GM12878 (cell line): ENCODE data around the gene SAP25. TPM values are rescaled to one million over a fixed set of nuclear protein-coding genes. Genes with fewer than 3 reads are reported as not detected.
A peak's percentile ranks its signal among the peaks of the same experiment; 100 is the strongest.

Experiments used
- ATAC-seq: fragments of 200-7000 bp; cut with Tn5 transposase; 3 replicates; pipeline ENCODE4 v1.9.1; 2020; ENCODE audit warnings: mild to moderate bottlenecking, moderate library complexity
- BruUV-seq: library from RNA; stranded (reverse); fragments of 400-500 nt; replicated peaks from 2 replicates; lab custom pipeline; 2021; lab: Mats Ljungman, UMichigan
- CTCF ChIA-PET: fragments of 300-600 bp; sonication (Branson Sonifier 250); formaldehyde crosslinking; extraction: SDS; loops from one replicate; lab custom pipeline; 2021; ENCODE audit warnings: inconsistent platforms; lab: Yijun Ruan, JAX
- POLR2A ChIA-PET: fragments of 350-600 bp; formaldehyde crosslinking; extraction: SDS; loops from one replicate; lab custom pipeline; 2021; ENCODE audit warnings: inconsistent platforms; lab: Charles Lee
- RAD21 ChIA-PET: fragments of 300-600 bp; sonication (Branson Sonifier 250); formaldehyde crosslinking; loops from one replicate; lab custom pipeline; 2023; ENCODE audit warnings: antibody characterized with exemption; ENCODE audit not compliant: unreplicated experiment; lab: Charles Lee
- SMC1A ChIA-PET: fragments of 300-600 bp; sonication (Branson Sonifier 250); formaldehyde crosslinking; loops from one replicate; lab custom pipeline; 2023; ENCODE audit not compliant: unreplicated experiment, uncharacterized antibody; lab: Charles Lee
- DNase-seq: peaks from one replicate; pipeline ENCODE4 v3.0.0-alpha.2; 2011; ENCODE audit warnings: low read depth, low spot score
- FAIRE-seq: peaks from 3 replicates; lab custom pipeline; 2011; peaks lifted over from hg19 to GRCh38; lab: Jason Lieb, UNC
- H2AFZ ChIP-seq: 2 replicates; pipeline ENCODE4 v1.6.0; 2011; ENCODE audit warnings: low read depth, low read length, control low read depth; ENCODE audit not compliant: control insufficient read depth
- H3K27ac ChIP-seq: 2 replicates; pipeline ENCODE4 v1.5.1; 2011; ENCODE audit warnings: control low read depth; ENCODE audit not compliant: control insufficient read depth, insufficient read depth
- H3K27me3 ChIP-seq, 2 experiments: replicated peaks in 1 of 2; 2 replicates each; pipeline versions ENCODE4 v1.6.0 to v1.6.1; 2011; ENCODE audit warnings: low read length in 1 of 2; ENCODE audit not compliant: control insufficient read depth in 2 of 2, insufficient read depth in 2 of 2
- H3K36me3 ChIP-seq, 2 experiments: 2 replicates each; pipeline ENCODE4 v1.5.1; 2011; ENCODE audit warnings: low read length in 1 of 2; ENCODE audit not compliant: control insufficient read depth in 2 of 2, insufficient read depth in 2 of 2
- H3K4me1 ChIP-seq: 2 replicates; pipeline ENCODE4 v1.6.1; 2011; ENCODE audit warnings: mild to moderate bottlenecking, low read length, moderate library complexity, mixed read lengths; ENCODE audit not compliant: control insufficient read depth, insufficient read depth
- H3K4me2 ChIP-seq: 2 replicates; pipeline ENCODE4 v1.6.0; 2011; ENCODE audit warnings: control low read depth; ENCODE audit not compliant: control insufficient read depth, insufficient read depth
- H3K4me3 ChIP-seq: fragments of 200-600 bp; sonication (generic); 2 replicates; pipeline ENCODE4 v1.5.1; 2016
- H3K79me2 ChIP-seq: 2 replicates; pipeline ENCODE4 v1.6.0; 2011; ENCODE audit warnings: low read length; ENCODE audit not compliant: control insufficient read depth, insufficient read depth
- H3K9ac ChIP-seq: 2 replicates; pipeline ENCODE4 v1.8.0; 2011; ENCODE audit warnings: low read length, control low read depth, mixed read lengths; ENCODE audit not compliant: control insufficient read depth, insufficient read depth
- H3K9me3 ChIP-seq: replicated peaks from 3 replicates; pipeline ENCODE4 v1.5.1; 2011; ENCODE audit warnings: mild to moderate bottlenecking, low read length; ENCODE audit not compliant: control insufficient read depth, insufficient read depth
- H4K20me1 ChIP-seq: 2 replicates; pipeline ENCODE4 v1.6.0; 2011; ENCODE audit not compliant: control insufficient read depth, insufficient read depth
- ASH2L ChIP-seq: fragments of 300-600, 200-600 bp; sonication (generic); IDR thresholded peaks from 2 replicates; pipeline ENCODE4 v1.6.1; 2017; ENCODE audit warnings: low read depth, mild to moderate bottlenecking, borderline replicate concordance
- CHD2 ChIP-seq: IDR thresholded peaks from 2 replicates; pipeline ENCODE4 v1.6.1; 2011; ENCODE audit warnings: low read depth, low read length, improper control_type of control experiment, borderline replicate concordance
- EGR1 ChIP-seq, 2 experiments: IDR thresholded peaks; 1 replicate in 1 of 2; 2 replicates in 1 of 2; pipeline ENCODE4 v1.6.1; 2011 to 2012; ENCODE audit warnings: low read depth in 2 of 2, low read length in 2 of 2, borderline replicate concordance in 1 of 2, mild to moderate bottlenecking in 1 of 2, moderate library complexity in 1 of 2
- ESRRA ChIP-seq: IDR thresholded peaks from 2 replicates; pipeline ENCODE4 v1.6.1; 2012; ENCODE audit warnings: mild to moderate bottlenecking, low read length, improper control_type of control experiment
- GATAD2B ChIP-seq: fragments of 450-650 bp; conservative IDR thresholded peaks from 2 replicates; pipeline ENCODE4 v1.6.1; 2017; ENCODE audit warnings: low read depth, mild to moderate bottlenecking, moderate library complexity
- IKZF1 ChIP-seq: fragments of 450-650 bp; conservative IDR thresholded peaks from 2 replicates; pipeline ENCODE4 v1.6.1; 2017; ENCODE audit warnings: antibody characterized with exemption, mild to moderate bottlenecking
- MTA2 ChIP-seq: fragments of 450-650 bp; IDR thresholded peaks from 2 replicates; pipeline ENCODE4 v1.6.1; 2016; ENCODE audit warnings: low read depth, mild to moderate bottlenecking, moderate library complexity
- PAX5 ChIP-seq: IDR thresholded peaks from 2 replicates; pipeline ENCODE4 v1.6.1; 2011; ENCODE audit warnings: low read depth, low read length, borderline replicate concordance
- RUNX3 ChIP-seq: IDR thresholded peaks from 2 replicates; pipeline ENCODE4 v1.6.1; 2012; ENCODE audit warnings: low read length, inconsistent platforms
- SIN3A ChIP-seq: IDR thresholded peaks from 2 replicates; pipeline ENCODE4 v1.6.1; 2012; ENCODE audit warnings: low read depth, low read length, improper control_type of control experiment
- SMARCA5 ChIP-seq: fragments of 450-650 bp; IDR thresholded peaks from 2 replicates; pipeline ENCODE4 v1.6.1; 2017; ENCODE audit warnings: mild to moderate bottlenecking
- whole genome bisulfite sequencing: methylation state at CpG from one replicate; pipeline ENCODE4 v1.1.6; 2016; ENCODE audit warnings: low lambda C conversion rate; ENCODE audit not compliant: insufficient replicate concordance, insufficient coverage; ENCODE audit errors: missing lambda C conversion rate; 5-methylcytosine and 5-hydroxymethylcytosine counted together
- in situ Hi-C: fragments of 300-500 bp; cut with MboI; formaldehyde crosslinking; loops from 9 replicates; pipeline ENCODE4 v1.14.3; 2018; ENCODE audit warnings: mixed read lengths
- intact Hi-C: fragments of 100-400 bp; cut with micrococcal nuclease; formaldehyde crosslinking; loops from one replicate; pipeline ENCODE4 v1.14.2; 2022; ENCODE audit not compliant: unreplicated experiment
- polyA plus RNA-seq, 11 experiments: library from polyadenylated mRNA; depleted of rRNA in 4 of 11; unstranded in 6 of 11; stranded (reverse) in 5 of 11; fragments of >200 nt; fragmentation: Nextera tagmentation in 4 of 11; fragmentation: Illumina TruSeq in 1 of 11; extraction: Ambion mirVana in 4 of 11; extraction: Trizol in 1 of 11; gene quantifications; 1 replicate in 1 of 11; 2 replicates in 10 of 11; pipeline versions ENCODE4 v1.2.1 to v1.2.3, GENCODE V29; 2011 to 2016; ENCODE audit warnings: inconsistent platforms in 2 of 11, missing spikeins in 2 of 11, low read depth in 1 of 11
- total RNA-seq, 4 experiments: library from RNA; depleted of rRNA in 3 of 4; stranded (reverse); fragments of >200 nt in 3 of 4; fragmentation: Illumina TruSeq in 1 of 4; extraction: Trizol in 1 of 4; gene quantifications; 2 replicates each; pipeline versions ENCODE4 v1.2.1 to v1.2.3, GENCODE V29; 2013 to 2021
- TF ChIP-seq, protein P1 (sequence below): fragments of 450-650 bp; IDR thresholded peaks from 2 replicates; pipeline ENCODE4 v1.6.1; 2016; ENCODE audit warnings: mild to moderate bottlenecking

SAP25 gene
- total and polyA plus RNA-seq, 10 of the 15 experiments (the other 5 are each of a cell fraction or from before 2014, with no cell fraction given): 0.14 to 8.6 (median 1.1) TPM

DNA sequence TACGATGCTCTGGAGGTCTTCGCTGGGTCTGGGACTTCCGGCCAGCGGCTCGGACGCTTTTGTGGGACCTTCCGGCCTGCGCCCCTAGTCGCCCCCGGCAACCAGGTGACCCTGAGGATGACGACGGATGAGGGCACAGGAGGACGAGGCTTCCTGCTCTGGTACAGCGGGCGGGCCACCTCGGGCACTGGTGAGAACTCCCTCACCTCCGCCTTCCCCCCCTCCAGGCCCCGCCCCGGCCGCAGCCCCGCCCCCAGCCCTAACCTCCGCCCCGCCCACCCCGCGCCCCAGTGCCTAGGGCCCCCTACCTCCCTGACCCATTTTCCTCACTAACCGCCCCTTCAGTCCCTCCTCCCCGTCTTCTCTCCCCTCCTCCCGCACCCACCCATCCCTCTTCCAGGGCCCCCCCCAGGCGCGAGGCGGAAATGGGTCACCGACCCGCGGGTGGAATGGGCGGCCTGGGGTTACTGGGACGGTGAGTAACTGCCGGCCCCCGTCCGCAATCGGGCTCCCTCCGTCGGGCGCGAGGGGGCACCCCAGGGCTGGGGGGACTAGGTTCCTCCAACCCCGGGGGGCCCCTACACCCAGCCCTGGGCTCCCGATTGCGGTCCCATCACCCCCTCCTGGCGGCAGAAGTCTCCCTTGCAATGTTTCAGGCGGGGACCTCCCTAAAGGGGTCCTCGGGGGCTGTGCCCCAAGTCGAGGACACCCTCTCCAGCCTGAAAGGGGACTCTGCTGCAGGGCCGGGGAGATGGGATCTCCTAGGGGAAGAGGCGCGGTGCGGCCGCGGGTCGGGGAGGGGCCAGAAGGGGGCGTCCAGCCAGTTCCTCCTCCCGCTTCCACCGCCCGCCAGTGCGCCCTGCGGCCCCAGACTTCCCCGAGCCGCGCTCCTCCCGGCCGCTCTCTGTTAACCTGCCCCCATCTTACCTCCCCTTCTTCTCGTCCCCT is 30.6 kb upstream of the SAP25 start (continued):
- TF ChIP-seq IKZF1 (peak; percentile 62), EGR1 (IDR thresholded peaks at IDR 0.05; ENCODE audit: borderline replicate concordance in 1 of 2, low read depth in 2 of 2, low read length in 2 of 2) (0 out of 3 replicates have a peak, but pooled peaks of 1 of the 2 experiments have one; percentile 18), PAX5 (no peak), SMARCA5 (0 out of 2 replicates have a peak, but pooled peaks have one; percentile 42), SIN3A (no peak), ASH2L (no peak), MTA2 (0 out of 2 replicates have a peak, but pooled peaks have one; percentile 28), GATAD2B (peak; percentile 73), RUNX3 (peak; percentile 14; the same call in 1 of the 2 replicates)
- TF ChIP-seq, protein P1, sequence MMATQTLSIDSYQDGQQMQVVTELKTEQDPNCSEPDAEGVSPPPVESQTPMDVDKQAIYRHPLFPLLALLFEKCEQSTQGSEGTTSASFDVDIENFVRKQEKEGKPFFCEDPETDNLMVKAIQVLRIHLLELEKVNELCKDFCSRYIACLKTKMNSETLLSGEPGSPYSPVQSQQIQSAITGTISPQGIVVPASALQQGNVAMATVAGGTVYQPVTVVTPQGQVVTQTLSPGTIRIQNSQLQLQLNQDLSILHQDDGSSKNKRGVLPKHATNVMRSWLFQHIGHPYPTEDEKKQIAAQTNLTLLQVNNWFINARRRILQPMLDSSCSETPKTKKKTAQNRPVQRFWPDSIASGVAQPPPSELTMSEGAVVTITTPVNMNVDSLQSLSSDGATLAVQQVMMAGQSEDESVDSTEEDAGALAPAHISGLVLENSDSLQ: no peak
- TF ChIP-seq, all 136 proteins: peak for 16

DNA sequence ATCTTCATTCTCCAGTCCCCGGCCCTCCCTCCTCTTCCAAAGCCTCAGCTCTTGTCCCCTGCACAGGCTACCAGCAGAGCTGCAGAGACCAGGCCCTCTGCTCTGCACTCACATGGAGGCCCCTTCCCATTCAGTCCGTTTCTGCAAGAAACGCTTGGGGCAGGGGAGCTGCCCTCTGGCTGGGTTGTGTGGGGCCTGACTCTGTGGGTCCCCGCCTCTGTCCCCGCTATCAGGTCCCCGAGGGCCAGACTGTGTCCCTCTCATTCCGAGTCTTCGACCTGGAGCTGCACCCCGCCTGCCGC is 30.0 kb upstream of the SAP25 start:
- DNase-seq: no peak

More for the DNA sequence above, 30.0 kb upstream of the SAP25 start:
- no peak overlapping the region for H3K27ac ChIP-seq
- no peaks in the 10 kb centered on the region for H3K79me2 ChIP-seq
- RAD21 ChIA-PET: interaction anchor here (0.6 to 1.4 kb wide), 3 partner anchors 18 to 104 kb away, joined by 3 to 4 read pairs (median 3); partner anchors contain the start of genes FBXO24 and LRCH4
- WGBS: 17% methylated on average over 10 of the region's 10 CpGs
- no peak overlapping the region; the same call in 1 of the 2 replicates for H3K4me3 ChIP-seq
- TF ChIP-seq ESRRA (no peak), CHD2 (0 out of 2 replicates have a peak, but pooled peaks have one; percentile 34)
- peak overlapping the region; percentile 40; the same call in 1 of the 2 replicates for H3K9ac ChIP-seq
- CTCF ChIA-PET: interaction anchor here (1.7 to 2.2 kb wide), 2 partner anchors 9 to 15 kb away, joined by 4 to 6 read pairs; partner anchors contain the start of gene MOSPD3
- no peaks in the 10 kb centered on the region for H3K9me3 ChIP-seq
- no peak for FAIRE-seq
- peaks cover 10% of the 10 kb centered on the region for H3K4me1 ChIP-seq
- peak overlapping the region; percentile 99 for H3K4me2 ChIP-seq
- SMC1A ChIA-PET: interaction anchor here (1.3 kb wide), 1 partner anchor 18 kb away, joined by 6 read pairs; the partner anchor contains the start of genes FBXO24 and LRCH4
- intact Hi-C loops: no loop called here
- no peak; the same call in none of the 3 replicates for ATAC-seq
- H3K27me3 ChIP-seq: peaks cover 2 to 5% of the 10 kb centered on the region in 2 experiments; a peak in 2 of 4 replicates
- no TSS peak for BruUV-seq
- H3K36me3 ChIP-seq: no peaks in the 10 kb centered on the region
- peak overlapping the region; percentile 92 for H2AFZ ChIP-seq
- in situ Hi-C loops: no loop called here
- H4K20me1 ChIP-seq: no peaks in the 10 kb centered on the region
- POLR2A ChIA-PET: interaction anchor here (0.6 to 1.1 kb wide), 4 partner anchors 9 to 108 kb away, joined by 3 to 4 read pairs (median 4); partner anchors contain the start of gene MOSPD3
